HepG2 (cell line): ENCODE data around the gene THRA. TPM values are rescaled to one million over a fixed set of nuclear protein-coding genes. Genes with fewer than 3 reads are reported as not detected.

Source experiments
- FOXJ3 ChIP-seq: sonication (generic); formaldehyde crosslinking; IDR thresholded peaks from 2 replicates; pipeline ENCODE4 v1.4.0; 2020; ENCODE audit warnings: missing genetic modification reagents, mild to moderate bottlenecking, borderline replicate concordance
- HNRNPLL ChIP-seq: fragments of 200-400 bp; formaldehyde crosslinking; IDR thresholded peaks from 2 replicates; pipeline ENCODE4 v1.6.1; 2017; ENCODE audit warnings: mild to moderate bottlenecking, low read depth, low read length; ENCODE audit not compliant: poor library complexity, severe bottlenecking
- KAT7 ChIP-seq: IDR thresholded peaks from 2 replicates; pipeline ENCODE4 v1.6.1; 2018; ENCODE audit warnings: borderline replicate concordance, missing compliant biosample characterization
- KLF9 ChIP-seq: IDR thresholded peaks from 2 replicates; pipeline ENCODE4 v1.6.1; 2016; ENCODE audit warnings: low read depth
- NFKB2 ChIP-seq: sonication (generic); formaldehyde crosslinking; IDR thresholded peaks from 2 replicates; pipeline ENCODE4 v1.4.0; 2020; ENCODE audit warnings: missing genetic modification reagents, borderline replicate concordance
- NFKBIZ ChIP-seq: IDR thresholded peaks from 2 replicates; pipeline ENCODE4 v1.6.1; 2018; ENCODE audit warnings: missing genetic modification reagents, missing compliant biosample characterization
- NR2F1 ChIP-seq, 2 experiments: fragments of 450-650 bp in 1 of 2; formaldehyde crosslinking in 1 of 2; IDR thresholded peaks; 2 replicates each; pipeline versions ENCODE4 v1.5.0 to v1.6.1; 2016 to 2020; ENCODE audit warnings: mild to moderate bottlenecking in 1 of 2, missing compliant biosample characterization in 1 of 2, missing genetic modification reagents in 1 of 2, moderate library complexity in 1 of 2
- RELA ChIP-seq: sonication (generic); formaldehyde crosslinking; IDR thresholded peaks from 2 replicates; pipeline ENCODE4 v1.4.0; 2020; ENCODE audit warnings: missing genetic modification reagents
- SKI ChIP-seq: fragments of 450-650 bp; IDR thresholded peaks from one replicate; pipeline ENCODE4 v1.6.1; 2018; ENCODE audit warnings: mild to moderate bottlenecking; ENCODE audit not compliant: partially characterized antibody
- TOE1 ChIP-seq: sonication (generic); formaldehyde crosslinking; IDR thresholded peaks from 2 replicates; pipeline ENCODE4 v1.4.0; 2020; ENCODE audit warnings: mild to moderate bottlenecking, missing genetic modification reagents
- U2AF1 ChIP-seq: fragments of 200-400 bp; formaldehyde crosslinking; optimal IDR thresholded peaks from 2 replicates; pipeline ENCODE3; 2017; ENCODE audit warnings: mild to moderate bottlenecking, low read depth, low read length
- ZNF17 ChIP-seq: sonication (generic); formaldehyde crosslinking; IDR thresholded peaks from 2 replicates; pipeline ENCODE4 v1.5.0; 2020; ENCODE audit warnings: mild to moderate bottlenecking, missing genetic modification reagents
- ZNF724P ChIP-seq: sonication (generic); formaldehyde crosslinking; IDR thresholded peaks from 2 replicates; pipeline ENCODE4 v1.8.0; 2022; ENCODE audit warnings: missing genetic modification reagents, borderline replicate concordance
- polyA plus RNA-seq, 8 experiments: library from polyadenylated mRNA; depleted of rRNA in 3 of 8; stranded (reverse) in 7 of 8; unstranded in 1 of 8; fragments of >200 nt; fragmentation: Illumina TruSeq in 4 of 8; extraction: Trizol in 4 of 8; gene quantifications; 2 replicates each; pipeline versions ENCODE4 v1.2.1 to v1.2.3, GENCODE V29; 2011 to 2016; ENCODE audit warnings: low read depth in 4 of 8, missing spikeins in 1 of 8, mixed read lengths in 1 of 8; ENCODE audit not compliant: insufficient read depth in 1 of 8
- total RNA-seq, 5 experiments: library from RNA; depleted of rRNA; stranded (reverse); fragments of >200 nt; fragmentation: Illumina TruSeq; extraction: Trizol; gene quantifications; 2 replicates each; pipeline ENCODE4 v1.2.3, GENCODE V29; 2016; ENCODE audit warnings: low read depth in 1 of 5
- TF ChIP-seq, protein P1 (sequence below): sonication (generic); formaldehyde crosslinking; IDR thresholded peaks from 2 replicates; pipeline ENCODE4 v1.5.0; 2020; ENCODE audit warnings: mild to moderate bottlenecking, missing genetic modification reagents, borderline replicate concordance
- TF ChIP-seq, protein P2 (sequence below): sonication (generic); IDR thresholded peaks from 2 replicates; pipeline ENCODE4 v1.6.1; 2016; ENCODE audit warnings: low read depth, borderline replicate concordance
- TF ChIP-seq, protein P3 (sequence below), 2 experiments: IDR thresholded peaks; 2 replicates each; pipeline ENCODE4 v1.6.1; 2011 to 2012; ENCODE audit warnings: low read length in 2 of 2, borderline replicate concordance in 1 of 2, low read depth in 1 of 2, mild to moderate bottlenecking in 1 of 2, moderate library complexity in 1 of 2
- TF ChIP-seq, protein P4 (sequence below): sonication (generic); formaldehyde crosslinking; IDR thresholded peaks from 2 replicates; pipeline ENCODE4 v1.8.0; 2022; ENCODE audit warnings: low read depth, missing genetic modification reagents
- TF ChIP-seq, protein P5 (sequence below): sonication (generic); formaldehyde crosslinking; IDR thresholded peaks from 2 replicates; pipeline ENCODE4 v1.9.0; 2021; ENCODE audit warnings: missing genetic modification reagents, borderline replicate concordance

THRA gene
- total and polyA plus RNA-seq, 2 of the 13 experiments (the other 11 are each of a cell fraction or from before 2014, with no cell fraction given): 8.0 to 9.9 TPM

DNA sequence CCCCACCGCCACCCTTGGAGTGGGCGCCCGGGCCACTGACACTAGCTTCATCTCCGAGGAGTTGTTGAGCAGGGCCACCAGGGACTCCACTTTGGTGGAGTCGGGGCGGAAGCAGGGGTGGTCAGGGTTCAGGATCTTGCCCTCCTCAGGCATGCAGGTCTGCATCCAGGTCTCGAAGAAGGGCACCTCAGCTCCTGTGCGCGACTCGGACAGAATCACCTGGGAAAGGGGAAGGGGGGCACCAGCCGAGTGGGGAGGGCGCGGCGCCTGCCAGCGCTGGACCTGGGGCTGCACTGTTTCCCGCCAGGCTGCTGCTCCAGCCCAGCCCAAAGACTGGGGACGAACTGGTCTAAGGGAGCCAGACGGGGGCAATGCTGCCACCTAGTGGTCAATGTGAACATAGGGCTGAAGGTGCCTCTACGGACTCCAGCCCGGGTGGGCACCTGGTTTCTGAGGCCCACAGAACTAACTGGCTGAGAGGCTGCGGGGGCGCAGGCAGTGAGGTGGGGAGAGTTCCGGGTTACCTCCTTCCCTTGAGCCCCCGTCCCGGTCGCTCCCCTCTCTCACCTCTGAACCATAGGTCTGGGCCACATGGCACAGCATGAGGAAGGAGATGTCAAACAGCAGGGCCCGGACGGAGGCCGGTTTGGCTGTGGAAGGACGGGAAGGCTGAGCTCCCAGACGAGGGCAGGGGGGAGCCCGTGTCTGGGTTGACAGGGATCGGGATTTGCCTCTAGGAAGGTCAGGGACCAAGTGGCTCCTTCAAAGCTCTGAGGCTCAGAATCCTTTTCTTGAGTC is 35.8 kb upstream of the THRA start (continued):
- TF ChIP-seq, protein P1, sequence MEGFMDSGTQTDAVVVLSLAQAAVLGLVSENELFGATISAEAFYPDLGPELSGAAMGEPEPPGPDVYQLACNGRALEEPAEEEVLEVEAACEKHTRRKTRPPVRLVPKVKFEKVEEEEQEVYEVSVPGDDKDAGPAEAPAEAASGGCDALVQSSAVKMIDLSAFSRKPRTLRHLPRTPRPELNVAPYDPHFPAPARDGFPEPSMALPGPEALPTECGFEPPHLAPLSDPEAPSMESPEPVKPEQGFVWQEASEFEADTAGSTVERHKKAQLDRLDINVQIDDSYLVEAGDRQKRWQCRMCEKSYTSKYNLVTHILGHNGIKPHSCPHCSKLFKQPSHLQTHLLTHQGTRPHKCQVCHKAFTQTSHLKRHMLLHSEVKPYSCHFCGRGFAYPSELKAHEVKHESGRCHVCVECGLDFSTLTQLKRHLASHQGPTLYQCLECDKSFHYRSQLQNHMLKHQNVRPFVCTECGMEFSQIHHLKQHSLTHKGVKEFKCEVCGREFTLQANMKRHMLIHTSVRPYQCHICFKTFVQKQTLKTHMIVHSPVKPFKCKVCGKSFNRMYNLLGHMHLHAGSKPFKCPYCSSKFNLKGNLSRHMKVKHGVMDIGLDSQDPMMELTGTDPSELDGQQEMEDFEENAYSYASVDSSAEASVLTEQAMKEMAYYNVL: no peak
- TF ChIP-seq NFKB2 (CRISPR knock-in tag): no peak
- peak; percentile 45 for TF ChIP-seq HNRNPLL
- no peak for TF ChIP-seq FOXJ3
- no peak for TF ChIP-seq KLF9 (CRISPR knock-in tag)
- TF ChIP-seq, protein P2, sequence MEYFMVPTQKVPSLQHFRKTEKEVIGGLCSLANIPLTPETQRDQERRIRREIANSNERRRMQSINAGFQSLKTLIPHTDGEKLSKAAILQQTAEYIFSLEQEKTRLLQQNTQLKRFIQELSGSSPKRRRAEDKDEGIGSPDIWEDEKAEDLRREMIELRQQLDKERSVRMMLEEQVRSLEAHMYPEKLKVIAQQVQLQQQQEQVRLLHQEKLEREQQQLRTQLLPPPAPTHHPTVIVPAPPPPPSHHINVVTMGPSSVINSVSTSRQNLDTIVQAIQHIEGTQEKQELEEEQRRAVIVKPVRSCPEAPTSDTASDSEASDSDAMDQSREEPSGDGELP: no peak
- TF ChIP-seq, protein P3, sequence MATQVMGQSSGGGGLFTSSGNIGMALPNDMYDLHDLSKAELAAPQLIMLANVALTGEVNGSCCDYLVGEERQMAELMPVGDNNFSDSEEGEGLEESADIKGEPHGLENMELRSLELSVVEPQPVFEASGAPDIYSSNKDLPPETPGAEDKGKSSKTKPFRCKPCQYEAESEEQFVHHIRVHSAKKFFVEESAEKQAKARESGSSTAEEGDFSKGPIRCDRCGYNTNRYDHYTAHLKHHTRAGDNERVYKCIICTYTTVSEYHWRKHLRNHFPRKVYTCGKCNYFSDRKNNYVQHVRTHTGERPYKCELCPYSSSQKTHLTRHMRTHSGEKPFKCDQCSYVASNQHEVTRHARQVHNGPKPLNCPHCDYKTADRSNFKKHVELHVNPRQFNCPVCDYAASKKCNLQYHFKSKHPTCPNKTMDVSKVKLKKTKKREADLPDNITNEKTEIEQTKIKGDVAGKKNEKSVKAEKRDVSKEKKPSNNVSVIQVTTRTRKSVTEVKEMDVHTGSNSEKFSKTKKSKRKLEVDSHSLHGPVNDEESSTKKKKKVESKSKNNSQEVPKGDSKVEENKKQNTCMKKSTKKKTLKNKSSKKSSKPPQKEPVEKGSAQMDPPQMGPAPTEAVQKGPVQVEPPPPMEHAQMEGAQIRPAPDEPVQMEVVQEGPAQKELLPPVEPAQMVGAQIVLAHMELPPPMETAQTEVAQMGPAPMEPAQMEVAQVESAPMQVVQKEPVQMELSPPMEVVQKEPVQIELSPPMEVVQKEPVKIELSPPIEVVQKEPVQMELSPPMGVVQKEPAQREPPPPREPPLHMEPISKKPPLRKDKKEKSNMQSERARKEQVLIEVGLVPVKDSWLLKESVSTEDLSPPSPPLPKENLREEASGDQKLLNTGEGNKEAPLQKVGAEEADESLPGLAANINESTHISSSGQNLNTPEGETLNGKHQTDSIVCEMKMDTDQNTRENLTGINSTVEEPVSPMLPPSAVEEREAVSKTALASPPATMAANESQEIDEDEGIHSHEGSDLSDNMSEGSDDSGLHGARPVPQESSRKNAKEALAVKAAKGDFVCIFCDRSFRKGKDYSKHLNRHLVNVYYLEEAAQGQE (IDR thresholded peaks at IDR 0.05; ENCODE audit: borderline replicate concordance in 1 of 2, low read depth in 1 of 2, low read length in 2 of 2): no peak
- TF ChIP-seq, protein P4, sequence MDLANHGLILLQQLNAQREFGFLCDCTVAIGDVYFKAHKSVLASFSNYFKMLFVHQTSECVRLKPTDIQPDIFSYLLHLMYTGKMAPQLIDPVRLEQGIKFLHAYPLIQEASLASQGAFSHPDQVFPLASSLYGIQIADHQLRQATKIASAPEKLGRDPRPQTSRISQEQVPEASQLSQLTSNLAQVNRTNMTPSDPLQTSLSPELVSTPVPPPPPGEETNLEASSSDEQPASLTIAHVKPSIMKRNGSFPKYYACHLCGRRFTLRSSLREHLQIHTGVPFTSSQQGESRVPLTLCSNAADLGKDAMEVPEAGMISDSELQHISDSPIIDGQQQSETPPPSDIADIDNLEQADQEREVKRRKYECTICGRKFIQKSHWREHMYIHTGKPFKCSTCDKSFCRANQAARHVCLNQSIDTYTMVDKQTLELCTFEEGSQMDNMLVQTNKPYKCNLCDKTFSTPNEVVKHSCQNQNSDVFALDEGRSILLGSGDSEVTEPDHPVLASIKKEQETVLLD (CRISPR knock-in tag): no peak
- TF ChIP-seq ZNF724P (CRISPR knock-in tag): 0 out of 2 replicates have a peak, but pooled peaks have one; percentile 58
- TF ChIP-seq RELA (CRISPR knock-in tag): no peak
- TF ChIP-seq NFKBIZ: no peak
- TF ChIP-seq ZNF17 (CRISPR knock-in tag): no peak
- no peak for TF ChIP-seq TOE1 (CRISPR knock-in tag)
- no peak for TF ChIP-seq NR2F1 (CRISPR knock-in tag; IDR thresholded peaks at IDR 0.05)
- no peak for TF ChIP-seq KAT7 (CRISPR knock-in tag)
- TF ChIP-seq SKI: peak; percentile 37
- TF ChIP-seq U2AF1: no peak
- TF ChIP-seq, protein P5, sequence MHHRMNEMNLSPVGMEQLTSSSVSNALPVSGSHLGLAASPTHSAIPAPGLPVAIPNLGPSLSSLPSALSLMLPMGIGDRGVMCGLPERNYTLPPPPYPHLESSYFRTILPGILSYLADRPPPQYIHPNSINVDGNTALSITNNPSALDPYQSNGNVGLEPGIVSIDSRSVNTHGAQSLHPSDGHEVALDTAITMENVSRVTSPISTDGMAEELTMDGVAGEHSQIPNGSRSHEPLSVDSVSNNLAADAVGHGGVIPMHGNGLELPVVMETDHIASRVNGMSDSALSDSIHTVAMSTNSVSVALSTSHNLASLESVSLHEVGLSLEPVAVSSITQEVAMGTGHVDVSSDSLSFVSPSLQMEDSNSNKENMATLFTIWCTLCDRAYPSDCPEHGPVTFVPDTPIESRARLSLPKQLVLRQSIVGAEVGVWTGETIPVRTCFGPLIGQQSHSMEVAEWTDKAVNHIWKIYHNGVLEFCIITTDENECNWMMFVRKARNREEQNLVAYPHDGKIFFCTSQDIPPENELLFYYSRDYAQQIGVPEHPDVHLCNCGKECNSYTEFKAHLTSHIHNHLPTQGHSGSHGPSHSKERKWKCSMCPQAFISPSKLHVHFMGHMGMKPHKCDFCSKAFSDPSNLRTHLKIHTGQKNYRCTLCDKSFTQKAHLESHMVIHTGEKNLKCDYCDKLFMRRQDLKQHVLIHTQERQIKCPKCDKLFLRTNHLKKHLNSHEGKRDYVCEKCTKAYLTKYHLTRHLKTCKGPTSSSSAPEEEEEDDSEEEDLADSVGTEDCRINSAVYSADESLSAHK (CRISPR knock-in tag): no peak
